Measurements from ENCODE around the gene SLC6A5. TPM values are rescaled to one million over a fixed set of nuclear protein-coding genes. Genes with fewer than 3 reads are reported as not detected.

The SLC6A5 gene
- total and polyA plus RNA-seq, 2 of the 8 experiments (the other 6 are each of a cell fraction or from before 2014, with no cell fraction given) = not detected

DNA sequence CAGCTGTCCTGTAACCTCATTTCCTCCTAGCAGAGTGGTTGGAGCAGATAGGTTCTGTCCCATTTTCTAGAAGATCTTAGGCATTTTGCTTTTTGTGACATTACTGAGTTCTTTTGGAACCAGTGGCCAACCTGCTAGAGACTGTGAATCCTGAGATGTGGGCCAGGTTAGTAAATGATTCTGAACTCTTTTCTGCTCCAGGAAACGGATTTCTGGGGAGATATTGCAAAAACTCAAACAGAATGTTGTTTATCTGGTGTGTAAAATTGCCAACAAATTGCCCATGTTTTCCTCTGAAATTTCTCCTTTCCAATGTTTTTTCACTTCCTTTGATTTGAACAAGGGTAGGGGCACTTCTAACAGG lies 32.7 kb downstream of the SLC6A5 start (continued):
- TF ChIP-seq GTF2F1 (IDR thresholded peaks at IDR 0.05; ENCODE audit: borderline replicate concordance, low read depth, low read length) = no peak
